ENCODE results near the gene TIMM22. TPM values are rescaled to one million over a fixed set of nuclear protein-coding genes. Genes with fewer than 3 reads are reported as not detected.

The TIMM22 gene
- total and polyA plus RNA-seq, 2 of the 13 experiments (the other 11 are each of a cell fraction or from before 2014, with no cell fraction given): 6.2 to 15.5 TPM

DNA sequence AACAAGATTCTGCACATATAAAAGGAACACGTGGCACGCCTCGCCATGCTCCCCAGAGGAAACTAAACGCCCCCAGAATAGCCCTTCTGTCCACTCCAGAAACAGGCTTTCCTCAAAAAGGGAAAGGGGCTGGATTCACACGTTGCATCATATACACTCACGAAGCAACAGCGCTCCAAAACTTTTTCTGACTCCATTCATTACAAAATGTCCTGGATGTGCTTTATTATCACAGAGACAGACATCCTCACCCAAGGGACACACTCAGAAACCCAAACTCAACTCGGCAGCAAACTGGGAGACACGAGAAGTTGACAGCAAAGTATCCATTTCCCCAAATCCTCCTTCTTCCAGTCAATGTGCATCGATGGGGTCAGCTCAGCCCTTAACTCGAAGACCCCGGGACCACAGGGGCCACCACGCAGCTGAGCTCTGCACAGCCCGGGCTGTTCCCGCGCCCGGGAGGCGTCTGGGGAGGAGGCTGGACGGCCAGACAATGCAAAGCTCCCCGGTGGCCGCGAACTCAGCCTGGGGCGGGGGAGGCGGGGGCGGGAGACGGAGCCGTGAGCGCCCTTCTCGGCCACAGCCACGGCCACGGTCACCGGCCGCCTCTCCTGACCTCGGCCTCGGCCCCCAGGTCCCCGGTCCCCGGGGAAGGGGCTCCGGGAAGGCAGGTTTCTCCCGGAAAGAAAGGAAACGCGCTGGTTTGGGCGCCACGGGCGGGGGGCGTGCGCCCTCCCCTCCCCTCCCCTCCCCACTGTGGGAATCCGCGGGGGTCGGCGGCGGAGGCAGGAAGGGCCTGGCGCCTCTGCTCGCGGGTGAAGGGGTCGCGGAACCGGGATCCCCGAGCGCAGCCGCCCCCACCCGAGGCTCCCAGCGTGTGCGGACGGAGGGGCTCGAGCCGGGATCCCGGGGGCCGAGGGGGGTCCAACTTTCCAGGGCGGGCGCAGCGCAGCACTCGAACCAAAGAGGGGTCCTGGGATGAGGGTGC is 18.5 kb upstream of the TIMM22 start (continued):
- TF ChIP-seq, protein P1, sequence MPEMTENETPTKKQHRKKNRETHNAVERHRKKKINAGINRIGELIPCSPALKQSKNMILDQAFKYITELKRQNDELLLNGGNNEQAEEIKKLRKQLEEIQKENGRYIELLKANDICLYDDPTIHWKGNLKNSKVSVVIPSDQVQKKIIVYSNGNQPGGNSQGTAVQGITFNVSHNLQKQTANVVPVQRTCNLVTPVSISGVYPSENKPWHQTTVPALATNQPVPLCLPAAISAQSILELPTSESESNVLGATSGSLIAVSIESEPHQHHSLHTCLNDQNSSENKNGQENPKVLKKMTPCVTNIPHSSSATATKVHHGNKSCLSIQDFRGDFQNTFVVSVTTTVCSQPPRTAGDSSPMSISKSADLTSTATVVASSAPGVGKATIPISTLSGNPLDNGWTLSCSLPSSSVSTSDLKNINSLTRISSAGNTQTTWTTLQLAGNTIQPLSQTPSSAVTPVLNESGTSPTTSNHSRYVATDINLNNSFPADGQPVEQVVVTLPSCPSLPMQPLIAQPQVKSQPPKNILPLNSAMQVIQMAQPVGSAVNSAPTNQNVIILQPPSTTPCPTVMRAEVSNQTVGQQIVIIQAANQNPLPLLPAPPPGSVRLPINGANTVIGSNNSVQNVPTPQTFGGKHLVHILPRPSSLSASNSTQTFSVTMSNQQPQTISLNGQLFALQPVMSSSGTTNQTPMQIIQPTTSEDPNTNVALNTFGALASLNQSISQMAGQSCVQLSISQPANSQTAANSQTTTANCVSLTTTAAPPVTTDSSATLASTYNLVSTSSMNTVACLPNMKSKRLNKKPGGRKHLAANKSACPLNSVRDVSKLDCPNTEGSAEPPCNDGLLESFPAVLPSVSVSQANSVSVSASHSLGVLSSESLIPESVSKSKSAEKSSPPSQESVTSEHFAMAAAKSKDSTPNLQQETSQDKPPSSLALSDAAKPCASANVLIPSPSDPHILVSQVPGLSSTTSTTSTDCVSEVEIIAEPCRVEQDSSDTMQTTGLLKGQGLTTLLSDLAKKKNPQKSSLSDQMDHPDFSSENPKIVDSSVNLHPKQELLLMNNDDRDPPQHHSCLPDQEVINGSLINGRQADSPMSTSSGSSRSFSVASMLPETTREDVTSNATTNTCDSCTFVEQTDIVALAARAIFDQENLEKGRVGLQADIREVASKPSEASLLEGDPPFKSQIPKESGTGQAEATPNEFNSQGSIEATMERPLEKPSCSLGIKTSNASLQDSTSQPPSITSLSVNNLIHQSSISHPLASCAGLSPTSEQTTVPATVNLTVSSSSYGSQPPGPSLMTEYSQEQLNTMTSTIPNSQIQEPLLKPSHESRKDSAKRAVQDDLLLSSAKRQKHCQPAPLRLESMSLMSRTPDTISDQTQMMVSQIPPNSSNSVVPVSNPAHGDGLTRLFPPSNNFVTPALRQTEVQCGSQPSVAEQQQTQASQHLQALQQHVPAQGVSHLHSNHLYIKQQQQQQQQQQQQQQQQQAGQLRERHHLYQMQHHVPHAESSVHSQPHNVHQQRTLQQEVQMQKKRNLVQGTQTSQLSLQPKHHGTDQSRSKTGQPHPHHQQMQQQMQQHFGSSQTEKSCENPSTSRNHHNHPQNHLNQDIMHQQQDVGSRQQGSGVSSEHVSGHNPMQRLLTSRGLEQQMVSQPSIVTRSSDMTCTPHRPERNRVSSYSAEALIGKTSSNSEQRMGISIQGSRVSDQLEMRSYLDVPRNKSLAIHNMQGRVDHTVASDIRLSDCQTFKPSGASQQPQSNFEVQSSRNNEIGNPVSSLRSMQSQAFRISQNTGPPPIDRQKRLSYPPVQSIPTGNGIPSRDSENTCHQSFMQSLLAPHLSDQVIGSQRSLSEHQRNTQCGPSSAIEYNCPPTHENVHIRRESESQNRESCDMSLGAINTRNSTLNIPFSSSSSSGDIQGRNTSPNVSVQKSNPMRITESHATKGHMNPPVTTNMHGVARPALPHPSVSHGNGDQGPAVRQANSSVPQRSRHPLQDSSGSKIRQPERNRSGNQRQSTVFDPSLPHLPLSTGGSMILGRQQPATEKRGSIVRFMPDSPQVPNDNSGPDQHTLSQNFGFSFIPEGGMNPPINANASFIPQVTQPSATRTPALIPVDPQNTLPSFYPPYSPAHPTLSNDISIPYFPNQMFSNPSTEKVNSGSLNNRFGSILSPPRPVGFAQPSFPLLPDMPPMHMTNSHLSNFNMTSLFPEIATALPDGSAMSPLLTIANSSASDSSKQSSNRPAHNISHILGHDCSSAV (CRISPR knock-in tag; IDR thresholded peaks at IDR 0.05; ENCODE audit: borderline replicate concordance): no peak
- TF ChIP-seq MEIS2 (CRISPR knock-in tag; IDR thresholded peaks at IDR 0.05) (no peak), ZNF761 (CRISPR knock-in tag; conservative IDR thresholded peaks at IDR 0.05) (0 out of 2 replicates have a peak, but pooled peaks have one; percentile 17), ZNF780A (CRISPR knock-in tag; IDR thresholded peaks at IDR 0.05) (0 out of 2 replicates have a peak, but pooled peaks have one; percentile 28), KMT2B (CRISPR knock-in tag; IDR thresholded peaks at IDR 0.05) (peak; percentile 55; the same call in 1 of the 2 replicates), SAP130 (CRISPR knock-in tag; IDR thresholded peaks at IDR 0.05; ENCODE audit: low read depth) (peak; percentile 26), POLR2AphosphoS5 (IDR thresholded peaks at IDR 0.05; ENCODE audit: low read depth, low read length) (no peak), MED1 (CRISPR knock-in tag; IDR thresholded peaks at IDR 0.05) (no peak), ATF7-NPFF (CRISPR knock-in tag; IDR thresholded peaks at IDR 0.05; ENCODE audit: low read depth) (no peak), GABPB1 (CRISPR knock-in tag; IDR thresholded peaks at IDR 0.05) (peak; percentile 40; the same call in 1 of the 2 replicates), TMF1 (CRISPR knock-in tag; IDR thresholded peaks at IDR 0.05; ENCODE audit: low read depth) (no peak), FOXA1 (IDR thresholded peaks at IDR 0.05) (no peak), FOXA1 (CRISPR knock-in tag; IDR thresholded peaks at IDR 0.05) (no peak), AGO2 (optimal IDR thresholded peaks at IDR 0.05; ENCODE audit: low read depth, low read length) (peak; percentile 52), KMT2A (CRISPR knock-in tag; IDR thresholded peaks at IDR 0.05) (peak; percentile 47; the same call in 1 of the 2 replicates), KDM5B (CRISPR knock-in tag; IDR thresholded peaks at IDR 0.05; ENCODE audit: borderline replicate concordance) (peak; percentile 61; the same call in 1 of the 2 replicates)
- TF ChIP-seq, protein P2, sequence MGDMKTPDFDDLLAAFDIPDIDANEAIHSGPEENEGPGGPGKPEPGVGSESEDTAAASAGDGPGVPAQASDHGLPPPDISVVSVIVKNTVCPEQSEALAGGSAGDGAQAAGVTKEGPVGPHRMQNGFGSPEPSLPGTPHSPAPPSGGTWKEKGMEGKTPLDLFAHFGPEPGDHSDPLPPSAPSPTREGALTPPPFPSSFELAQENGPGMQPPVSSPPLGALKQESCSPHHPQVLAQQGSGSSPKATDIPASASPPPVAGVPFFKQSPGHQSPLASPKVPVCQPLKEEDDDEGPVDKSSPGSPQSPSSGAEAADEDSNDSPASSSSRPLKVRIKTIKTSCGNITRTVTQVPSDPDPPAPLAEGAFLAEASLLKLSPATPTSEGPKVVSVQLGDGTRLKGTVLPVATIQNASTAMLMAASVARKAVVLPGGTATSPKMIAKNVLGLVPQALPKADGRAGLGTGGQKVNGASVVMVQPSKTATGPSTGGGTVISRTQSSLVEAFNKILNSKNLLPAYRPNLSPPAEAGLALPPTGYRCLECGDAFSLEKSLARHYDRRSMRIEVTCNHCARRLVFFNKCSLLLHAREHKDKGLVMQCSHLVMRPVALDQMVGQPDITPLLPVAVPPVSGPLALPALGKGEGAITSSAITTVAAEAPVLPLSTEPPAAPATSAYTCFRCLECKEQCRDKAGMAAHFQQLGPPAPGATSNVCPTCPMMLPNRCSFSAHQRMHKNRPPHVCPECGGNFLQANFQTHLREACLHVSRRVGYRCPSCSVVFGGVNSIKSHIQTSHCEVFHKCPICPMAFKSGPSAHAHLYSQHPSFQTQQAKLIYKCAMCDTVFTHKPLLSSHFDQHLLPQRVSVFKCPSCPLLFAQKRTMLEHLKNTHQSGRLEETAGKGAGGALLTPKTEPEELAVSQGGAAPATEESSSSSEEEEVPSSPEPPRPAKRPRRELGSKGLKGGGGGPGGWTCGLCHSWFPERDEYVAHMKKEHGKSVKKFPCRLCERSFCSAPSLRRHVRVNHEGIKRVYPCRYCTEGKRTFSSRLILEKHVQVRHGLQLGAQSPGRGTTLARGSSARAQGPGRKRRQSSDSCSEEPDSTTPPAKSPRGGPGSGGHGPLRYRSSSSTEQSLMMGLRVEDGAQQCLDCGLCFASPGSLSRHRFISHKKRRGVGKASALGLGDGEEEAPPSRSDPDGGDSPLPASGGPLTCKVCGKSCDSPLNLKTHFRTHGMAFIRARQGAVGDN (CRISPR knock-in tag; IDR thresholded peaks at IDR 0.05): peak; percentile 58
